Islet of Langerhans (tissue), 1 donor: ENCODE results near the gene SHISA6.

Source experiments
- FAIRE-seq: peaks from one replicate; lab custom pipeline; 2011; peaks lifted over from hg19 to GRCh38; lab: Jason Lieb, UNC

Gene SHISA6

GRCh38 chr17:11356371-11356770 lies 115.4 kb downstream of the SHISA6 start:
- no peak for FAIRE-seq

GRCh38 chr17:11363565-11364117 lies 122.6 kb downstream of the SHISA6 start:
- no peak for FAIRE-seq

- no peak for FAIRE-seq
Observed at GRCh38 chr17:11366272-11366850, 125.3 kb downstream of the SHISA6 start.

GRCh38 chr17:11369575-11369974 lies 128.6 kb downstream of the SHISA6 start:
- no peak for FAIRE-seq

- no peak for FAIRE-seq
Observed at GRCh38 chr17:11372692-11373091, 131.7 kb downstream of the SHISA6 start.

GRCh38 chr17:11378506-11378905 lies 137.5 kb downstream of the SHISA6 start:
- no peak for FAIRE-seq

GRCh38 chr17:11380761-11381160 lies 139.7 kb downstream of the SHISA6 start:
- no peak for FAIRE-seq

- no peak for FAIRE-seq
Observed at GRCh38 chr17:11383157-11383556, 142.1 kb downstream of the SHISA6 start.

GRCh38 chr17:11384131-11384530 lies 143.1 kb downstream of the SHISA6 start:
- FAIRE-seq = no peak

- FAIRE-seq = no peak
Observed at GRCh38 chr17:11387610-11388009, 146.6 kb downstream of the SHISA6 start.

GRCh38 chr17:11388054-11388453 lies 147.0 kb downstream of the SHISA6 start:
- no peak for FAIRE-seq

- no peak for FAIRE-seq
Observed at GRCh38 chr17:11389583-11389982, 148.6 kb downstream of the SHISA6 start.

GRCh38 chr17:11391134-11391533 lies 150.1 kb downstream of the SHISA6 start:
- FAIRE-seq = no peak

- FAIRE-seq = peak; percentile 76
Observed at GRCh38 chr17:11404431-11405276, 163.6 kb downstream of the SHISA6 start.

GRCh38 chr17:11406716-11407115 lies 165.7 kb downstream of the SHISA6 start:
- no peak for FAIRE-seq

GRCh38 chr17:11412654-11413053 lies 171.6 kb downstream of the SHISA6 start:
- no peak for FAIRE-seq

GRCh38 chr17:11418342-11418741 lies 177.3 kb downstream of the SHISA6 start:
- FAIRE-seq = no peak

- FAIRE-seq = no peak
Observed at GRCh38 chr17:11430751-11431150, 189.7 kb downstream of the SHISA6 start.

GRCh38 chr17:11438673-11439072 lies 197.7 kb downstream of the SHISA6 start:
- no peak for FAIRE-seq

- no peak for FAIRE-seq
Observed at GRCh38 chr17:11441004-11441403, 200.0 kb downstream of the SHISA6 start.

- no peak for FAIRE-seq
Observed at GRCh38 chr17:11446316-11446715, 205.3 kb downstream of the SHISA6 start.

- no peak for FAIRE-seq
Observed at GRCh38 chr17:11454096-11454495, 213.1 kb downstream of the SHISA6 start.

GRCh38 chr17:11458279-11458678 lies 217.3 kb downstream of the SHISA6 start:
- no peak for FAIRE-seq
